Measurements from ENCODE around the gene CALCOCO2. TPM values are rescaled to one million over a fixed set of nuclear protein-coding genes. Genes with fewer than 3 reads are reported as not detected.

Gene CALCOCO2
- total RNA-seq, 1 experiment from 2014 or later, result 23.1 TPM

- Histone ChIP-seq H3K23me2 (ENCODE audit: insufficient read length, low read depth, low read length, poor library complexity, severe bottlenecking) (no peaks in the 10 kb centered on the region), H2AFZ (ENCODE audit: low read length) (no peak overlapping the region), H3K9me3 (ENCODE audit: control insufficient read depth, low read depth, low read length) (no peaks in the 10 kb centered on the region), H3T11ph (ENCODE audit: low read length) (no peak overlapping the region), H3K4me1 (ENCODE audit: insufficient read depth, low read length) (0 out of 2 replicates have a peak, but pooled peaks cover 4% of the 10 kb centered on the region), H3K23ac (ENCODE audit: insufficient read length, low read depth, low read length) (no peak overlapping the region), H3K4me2 (ENCODE audit: insufficient read depth, insufficient read length, low read length) (no peak overlapping the region), H3K27me3 (ENCODE audit: insufficient read depth, low read length) (no peaks in the 10 kb centered on the region), H2BK20ac (ENCODE audit: low read depth, low read length, poor library complexity, severe bottlenecking) (no peak overlapping the region), H2BK12ac (ENCODE audit: insufficient read length, low read depth, low read length) (no peak overlapping the region), H4K8ac (replicated peaks; ENCODE audit: insufficient read length, low read depth, low read length) (no peak overlapping the region), H3K79me2 (ENCODE audit: insufficient read depth, low read length) (no peaks in the 10 kb centered on the region), H4K20me1 (ENCODE audit: control insufficient read depth, insufficient read depth, insufficient read length) (no peaks in the 10 kb centered on the region), H3K27ac (ENCODE audit: insufficient read length, low read depth, low read length) (no peak overlapping the region), H3K18ac (ENCODE audit: insufficient read length, low read depth, low read length) (no peak overlapping the region), H2BK5ac (ENCODE audit: insufficient read length, low read length) (no peak overlapping the region), H3K9ac (ENCODE audit: extremely low read depth, insufficient read length, low read length) (no peak overlapping the region), H2BK15ac (ENCODE audit: low read depth, low read length) (no peak overlapping the region), H3K79me1 (ENCODE audit: insufficient read depth, low read depth, low read length, poor library complexity, severe bottlenecking) (no peaks in the 10 kb centered on the region), H2AK5ac (ENCODE audit: insufficient read length, low read length) (no peak overlapping the region), H2BK120ac (ENCODE audit: low read depth, low read length, poor library complexity, severe bottlenecking) (no peak overlapping the region), H3K14ac (ENCODE audit: insufficient read depth, low read length) (no peak overlapping the region), H4K91ac (ENCODE audit: insufficient read length, low read depth, low read length) (no peak overlapping the region), H4K5ac (ENCODE audit: insufficient read length, low read depth, low read length) (no peak overlapping the region), H3K4ac (ENCODE audit: low read depth, low read length) (no peak overlapping the region), H3K56ac (ENCODE audit: insufficient read length, low read depth, low read length) (no peak overlapping the region)
- WGBS (ENCODE audit: extremely low coverage, insufficient read length, low lambda C conversion rate), result no CpG with 5 or more reads among the region's 3 CpGs
- DNase-seq, result no peak
- Mint-ChIP-seq H3K9me3 (no peaks in the 10 kb centered on the region), H3K36me3 (ENCODE audit: insufficient read depth in 1 of 3, low read depth in 3 of 3) (peaks cover 0 to 14% (median 0%) of the 10 kb centered on the region in 3 experiments; a peak in 3 of 7 replicates), H3K27ac (no peak overlapping the region), H3K27me3 (ENCODE audit: low read depth) (no peaks in the 10 kb centered on the region), H3K4me3 (no peak overlapping the region), H3K4me1 (no peaks in the 10 kb centered on the region)
- TF ChIP-seq CTCF (conservative IDR thresholded peaks at IDR 0.05), result peak; percentile 56
These were observed 29.2 kb downstream of the CALCOCO2 start for GRCh38 chr17:48860034-48860433.
